ENCODE results near the gene GPATCH1.

DNA sequence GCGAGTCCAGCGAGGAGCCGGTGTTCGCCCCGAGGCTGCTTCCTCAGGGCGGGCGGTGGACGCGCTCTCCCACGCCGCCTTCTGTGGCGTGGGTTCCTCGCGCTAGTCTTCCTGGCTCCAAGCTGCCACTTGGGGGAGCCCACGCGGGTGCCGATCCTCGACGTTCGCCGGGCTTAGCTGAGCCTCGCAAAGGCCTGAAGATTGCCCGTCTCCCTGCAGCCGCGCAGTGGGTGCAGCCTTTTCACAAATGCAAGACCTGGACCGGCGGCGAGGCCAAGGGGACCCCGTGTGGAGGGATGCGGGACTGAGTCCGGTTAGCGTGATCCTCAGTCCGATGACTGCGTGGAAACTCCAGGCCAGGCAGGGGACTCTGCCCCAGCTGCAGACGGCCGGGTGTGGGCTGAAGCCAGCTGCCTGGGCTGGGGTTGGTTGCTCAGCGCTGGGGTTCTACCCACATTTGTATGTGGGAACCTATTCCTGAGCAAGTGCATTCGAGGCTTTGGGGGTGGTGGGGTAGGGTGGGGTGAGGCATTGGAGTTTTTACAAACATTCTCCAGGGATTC lies 96.5 kb downstream of the GPATCH1 start:
- TF ChIP-seq CTCF (IDR thresholded peaks at IDR 0.05) (peak in 2 of 3 experiments; percentile 46 to 55), POLR2A (IDR thresholded peaks at IDR 0.05; ENCODE audit: low read depth) (no peak), EP300 (IDR thresholded peaks at IDR 0.05) (no peak), POLR2AphosphoS5 (IDR thresholded peaks at IDR 0.05) (no peak)
